Measurements from ENCODE around the gene CDYL. TPM values are rescaled to one million over a fixed set of nuclear protein-coding genes. Genes with fewer than 3 reads are reported as not detected.

CDYL gene
- total RNA-seq, 1 experiment from 2014 or later: 4.2 TPM

DNA sequence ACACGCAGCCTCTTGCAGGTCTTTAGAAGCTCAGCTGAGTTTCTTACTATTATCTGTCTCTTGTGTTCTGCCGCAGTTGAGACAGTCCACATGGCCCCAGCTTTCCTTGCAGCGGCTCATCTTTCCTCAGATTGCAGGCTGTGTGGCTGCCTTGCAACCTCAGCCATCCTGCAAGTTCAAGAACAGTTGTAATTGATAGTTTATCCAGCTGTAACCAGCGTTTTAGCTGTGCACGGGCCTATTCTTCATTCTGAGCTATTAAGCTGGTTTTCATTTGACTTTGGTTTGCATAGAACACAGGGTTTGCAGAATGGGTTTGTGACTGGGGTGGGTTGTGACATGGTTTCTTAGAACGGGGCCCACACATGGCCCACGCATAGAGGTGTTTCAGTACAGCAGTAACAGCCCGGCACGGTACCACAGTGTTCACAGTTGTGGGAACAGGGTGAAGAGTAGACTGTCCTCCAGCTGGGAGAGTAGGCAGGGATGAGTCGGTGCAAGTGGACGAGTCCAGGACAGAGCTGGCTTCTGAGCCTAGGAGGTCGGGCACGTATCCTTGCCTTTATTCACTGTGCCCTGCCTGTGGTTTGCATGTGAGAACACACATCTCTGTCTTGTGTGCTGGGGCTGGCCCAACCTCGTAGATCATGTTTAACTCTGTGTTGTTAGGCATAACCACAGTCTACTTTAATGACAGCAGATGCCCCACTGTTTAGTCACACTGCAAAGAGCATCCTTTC, 138.4 kb downstream of the CDYL start:
- no peak overlapping the region for H2AFZ ChIP-seq (ENCODE audit: low read length)
- H3K9me2 ChIP-seq (replicated peaks; ENCODE audit: insufficient read depth, low read length): no peaks in the 10 kb centered on the region
- no peak for DNase-seq
- H4K20me1 ChIP-seq (ENCODE audit: insufficient read depth, low read depth, low read length): no peaks in the 10 kb centered on the region
- no peak overlapping the region for H3K27ac ChIP-seq (ENCODE audit: low read length)
- no peaks in the 10 kb centered on the region for H3K4me1 ChIP-seq (ENCODE audit: low read length)
- H3K4me3 ChIP-seq (ENCODE audit: low read length): no peak overlapping the region
- no peaks in the 10 kb centered on the region for H3K36me3 ChIP-seq (ENCODE audit: insufficient read depth, low read length)
- no peaks in the 10 kb centered on the region for H3K9me3 ChIP-seq (ENCODE audit: low read length)
- no peak overlapping the region for H3K9ac ChIP-seq (ENCODE audit: low read length)
- H3K79me2 ChIP-seq (ENCODE audit: low read length): no peaks in the 10 kb centered on the region
- no peaks in the 10 kb centered on the region for H3K27me3 ChIP-seq (ENCODE audit: low read length)
- H3K4me2 ChIP-seq (ENCODE audit: low read depth, low read length, poor library complexity, severe bottlenecking): no peak overlapping the region

DNA sequence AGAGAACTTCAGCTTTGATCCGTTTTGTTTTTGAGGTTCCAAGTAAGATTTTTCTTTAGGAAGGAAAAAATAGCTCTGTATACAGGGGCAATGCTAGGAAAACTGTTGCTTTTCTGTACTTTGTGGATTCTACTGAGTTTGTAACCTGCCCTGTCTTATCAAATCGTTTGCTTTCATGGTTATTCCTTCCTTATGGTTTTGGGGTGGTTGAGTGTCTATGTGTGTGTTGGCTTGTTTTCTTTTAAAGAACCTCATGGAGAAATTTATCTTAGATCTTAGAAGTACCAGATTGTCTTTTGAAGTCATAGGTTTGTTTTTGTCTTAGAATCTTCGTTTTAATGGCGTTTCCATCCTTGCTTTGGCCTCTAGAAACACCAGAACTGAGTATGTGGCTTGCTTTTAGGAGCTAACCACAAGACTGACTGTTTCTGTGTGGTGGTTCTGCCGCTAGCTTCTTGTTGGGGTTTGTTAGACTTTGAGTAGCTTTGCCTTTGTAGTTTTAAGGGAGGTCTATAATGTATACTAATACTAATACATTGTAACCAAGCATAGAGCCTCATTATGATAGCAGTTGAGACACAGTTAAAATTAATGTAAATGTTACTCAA, 140.9 kb downstream of the CDYL start:
- H3K4me1 ChIP-seq (ENCODE audit: low read length): no peaks in the 10 kb centered on the region
- H3K79me2 ChIP-seq (ENCODE audit: low read length): no peaks in the 10 kb centered on the region
- no peak overlapping the region for H2AFZ ChIP-seq (ENCODE audit: low read length)
- DNase-seq: no peak
- peaks cover 4% of the 10 kb centered on the region; the same call in 1 of the 2 replicates for H4K20me1 ChIP-seq (ENCODE audit: insufficient read depth, low read depth, low read length)
- no peak overlapping the region for H3K4me2 ChIP-seq (ENCODE audit: low read depth, low read length, poor library complexity, severe bottlenecking)
- no peak overlapping the region for H3K4me3 ChIP-seq (ENCODE audit: low read length)
- no peak overlapping the region for H3K27ac ChIP-seq (ENCODE audit: low read length)
- H3K9ac ChIP-seq (ENCODE audit: low read length): no peak overlapping the region
- no peaks in the 10 kb centered on the region for H3K9me2 ChIP-seq (replicated peaks; ENCODE audit: insufficient read depth, low read length)
- H3K9me3 ChIP-seq (ENCODE audit: low read length): no peaks in the 10 kb centered on the region
- H3K36me3 ChIP-seq (ENCODE audit: insufficient read depth, low read length): no peaks in the 10 kb centered on the region
- H3K27me3 ChIP-seq (ENCODE audit: low read length): no peaks in the 10 kb centered on the region

DNA sequence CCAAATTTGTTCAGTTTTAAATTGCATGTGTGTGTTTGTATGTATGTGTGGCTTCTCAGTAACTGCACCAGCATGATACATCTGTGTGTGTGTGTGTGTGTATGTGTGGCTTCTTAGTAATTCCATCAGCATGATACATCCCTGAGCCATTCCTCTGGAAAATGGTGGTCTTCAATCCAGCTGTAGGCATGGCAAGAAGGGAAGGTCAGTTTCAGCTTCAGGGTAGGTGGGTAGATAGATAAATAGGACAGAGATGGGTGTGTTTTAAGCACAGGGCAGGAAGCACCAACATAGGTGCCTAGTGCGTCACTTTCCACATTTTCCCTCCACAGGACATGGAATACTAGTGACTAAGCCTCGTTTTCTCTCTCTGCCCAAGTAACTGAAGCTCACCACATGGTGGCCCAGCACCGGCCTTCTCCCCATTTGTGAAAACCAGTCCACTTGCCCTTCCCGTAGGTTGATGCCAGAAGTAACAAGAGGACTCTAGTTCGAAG, 144.8 kb downstream of the CDYL start:
- H3K9me3 ChIP-seq (ENCODE audit: low read length): no peaks in the 10 kb centered on the region
- no peak overlapping the region for H3K9ac ChIP-seq (ENCODE audit: low read length)
- no peak overlapping the region for H2AFZ ChIP-seq (ENCODE audit: low read length)
- no peak overlapping the region for H3K4me2 ChIP-seq (ENCODE audit: low read depth, low read length, poor library complexity, severe bottlenecking)
- no peak overlapping the region for H3K27ac ChIP-seq (ENCODE audit: low read length)
- no peaks in the 10 kb centered on the region for H3K9me2 ChIP-seq (replicated peaks; ENCODE audit: insufficient read depth, low read length)
- no peaks in the 10 kb centered on the region for H3K4me1 ChIP-seq (ENCODE audit: low read length)
- no peak overlapping the region for H3K4me3 ChIP-seq (ENCODE audit: low read length)
- no peak for DNase-seq
- no peaks in the 10 kb centered on the region for H3K36me3 ChIP-seq (ENCODE audit: insufficient read depth, low read length)
- no peaks in the 10 kb centered on the region for H3K79me2 ChIP-seq (ENCODE audit: low read length)
- H4K20me1 ChIP-seq (ENCODE audit: insufficient read depth, low read depth, low read length): peaks cover 6% of the 10 kb centered on the region; the same call in 1 of the 2 replicates
- no peaks in the 10 kb centered on the region for H3K27me3 ChIP-seq (ENCODE audit: low read length)

DNA sequence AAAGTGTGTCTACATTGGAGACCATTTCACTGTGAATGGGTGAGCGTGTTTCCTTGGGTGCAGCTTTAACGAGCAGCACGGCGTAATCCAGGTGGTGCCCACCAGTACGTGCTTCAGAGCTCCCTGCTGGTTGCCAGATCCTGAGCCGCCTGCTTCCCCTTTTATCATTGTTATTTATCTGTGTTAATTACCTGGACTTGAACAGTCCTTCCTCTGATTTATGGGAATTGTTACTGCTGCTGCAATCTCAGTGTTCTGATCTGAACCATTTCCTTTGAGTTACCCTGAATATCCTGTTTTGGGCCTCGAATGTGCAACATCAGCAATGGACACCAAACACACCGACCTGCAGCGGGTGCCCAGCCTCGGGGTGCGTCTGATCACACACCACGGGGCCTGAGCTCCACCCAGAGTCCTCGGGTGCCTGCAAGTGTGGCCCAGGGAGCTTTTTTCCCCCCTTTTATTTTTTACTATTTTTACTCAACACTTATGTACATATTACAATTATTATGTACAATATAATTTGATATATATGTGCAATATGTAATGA, 146.4 kb downstream of the CDYL start:
- Histone ChIP-seq H3K9me2 (replicated peaks; ENCODE audit: insufficient read depth, low read length) (no peaks in the 10 kb centered on the region), H3K4me3 (ENCODE audit: low read length) (no peak overlapping the region), H3K27ac (ENCODE audit: low read length) (no peak overlapping the region), H3K27me3 (ENCODE audit: low read length) (no peaks in the 10 kb centered on the region), H3K36me3 (ENCODE audit: insufficient read depth, low read length) (no peaks in the 10 kb centered on the region), H3K4me1 (ENCODE audit: low read length) (no peaks in the 10 kb centered on the region), H3K9me3 (ENCODE audit: low read length) (no peaks in the 10 kb centered on the region), H3K79me2 (ENCODE audit: low read length) (no peaks in the 10 kb centered on the region), H2AFZ (ENCODE audit: low read length) (no peak overlapping the region), H3K9ac (ENCODE audit: low read length) (no peak overlapping the region), H3K4me2 (ENCODE audit: low read depth, low read length, poor library complexity, severe bottlenecking) (no peak overlapping the region), H4K20me1 (ENCODE audit: insufficient read depth, low read depth, low read length) (peaks cover 6% of the 10 kb centered on the region; the same call in 1 of the 2 replicates)
- DNase-seq: no peak

DNA sequence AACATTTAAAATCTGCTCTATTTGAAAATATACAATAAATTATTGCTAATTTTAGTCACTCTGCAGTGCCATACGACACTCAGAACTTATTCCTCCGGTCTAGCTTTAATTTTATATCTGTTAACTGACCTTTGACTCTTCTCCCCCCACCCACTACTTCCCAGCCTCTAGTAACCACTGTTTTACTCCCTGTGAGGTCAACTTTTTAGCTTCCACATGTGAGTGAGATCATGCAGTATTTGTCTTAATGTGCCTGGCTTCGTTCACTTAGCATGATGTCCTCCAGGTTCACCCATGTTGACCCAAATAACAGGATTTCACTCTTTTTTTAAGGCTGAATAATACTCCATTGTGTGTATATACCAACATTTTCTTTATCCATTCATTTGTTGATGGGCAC, 146.9 kb downstream of the CDYL start:
- Histone ChIP-seq H2AFZ (ENCODE audit: low read length) (no peak overlapping the region), H3K27me3 (ENCODE audit: low read length) (no peaks in the 10 kb centered on the region), H3K9ac (ENCODE audit: low read length) (no peak overlapping the region), H3K4me1 (ENCODE audit: low read length) (no peaks in the 10 kb centered on the region), H3K36me3 (ENCODE audit: insufficient read depth, low read length) (no peaks in the 10 kb centered on the region), H3K4me2 (ENCODE audit: low read depth, low read length, poor library complexity, severe bottlenecking) (no peak overlapping the region), H3K9me2 (replicated peaks; ENCODE audit: insufficient read depth, low read length) (no peaks in the 10 kb centered on the region), H3K4me3 (ENCODE audit: low read length) (no peak overlapping the region), H3K27ac (ENCODE audit: low read length) (no peak overlapping the region), H3K9me3 (ENCODE audit: low read length) (no peaks in the 10 kb centered on the region), H4K20me1 (ENCODE audit: insufficient read depth, low read depth, low read length) (peaks cover 6% of the 10 kb centered on the region; the same call in 1 of the 2 replicates), H3K79me2 (ENCODE audit: low read length) (no peaks in the 10 kb centered on the region)
- no peak for DNase-seq

DNA sequence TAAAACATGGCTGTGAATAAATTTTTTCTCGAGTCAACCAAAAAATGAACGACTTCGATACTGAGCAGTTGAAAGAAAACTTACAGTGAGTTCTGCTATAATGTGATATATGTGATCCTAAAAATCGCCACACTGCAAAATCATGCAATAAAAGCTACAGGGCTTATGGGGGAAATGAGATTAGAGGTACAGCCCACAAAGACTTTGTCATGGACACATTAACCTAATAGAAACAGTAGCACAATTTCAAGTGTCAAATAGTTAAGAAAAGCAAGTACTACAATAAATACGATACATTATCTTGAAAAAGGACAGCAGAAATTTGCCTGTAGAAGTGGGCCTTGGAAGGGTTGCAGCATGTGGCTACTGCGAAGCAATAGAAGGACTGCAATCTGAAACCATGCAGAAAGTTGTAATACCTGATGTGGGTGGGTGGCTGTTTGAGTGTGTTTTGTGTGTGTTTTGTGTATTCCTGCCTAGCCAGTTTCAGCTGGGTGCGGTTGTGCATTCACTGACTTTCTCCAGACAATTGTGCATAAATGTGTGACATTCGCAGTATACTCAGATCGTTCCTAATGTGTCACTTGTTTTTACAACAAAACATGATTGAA, 148.6 kb downstream of the CDYL start:
- Histone ChIP-seq H3K79me2 (ENCODE audit: low read length) (no peaks in the 10 kb centered on the region), H3K9ac (ENCODE audit: low read length) (no peak overlapping the region), H4K20me1 (ENCODE audit: insufficient read depth, low read depth, low read length) (peaks cover 11% of the 10 kb centered on the region; the same call in 1 of the 2 replicates)

DNA sequence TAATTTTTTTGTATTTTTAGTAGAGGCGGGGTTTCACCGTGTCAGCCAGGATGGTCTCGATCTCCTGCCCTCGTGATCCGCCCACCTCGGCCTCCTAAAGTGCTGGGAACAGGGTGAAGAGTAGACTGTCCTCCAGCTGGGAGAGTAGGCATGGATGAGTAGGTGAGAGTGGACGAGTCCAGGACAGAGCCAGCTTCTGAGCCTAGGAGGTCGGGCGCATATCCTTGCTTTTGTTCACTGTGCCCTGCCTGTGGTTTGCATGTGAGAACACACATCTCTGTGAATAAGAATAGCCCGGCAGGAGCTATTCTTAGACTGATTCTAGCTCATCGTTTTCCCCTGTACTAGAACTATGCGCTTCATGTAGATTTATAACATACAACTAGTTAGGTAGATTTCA, 149.4 kb downstream of the CDYL start:
- peaks cover 8% of the 10 kb centered on the region; the same call in 1 of the 2 replicates for H4K20me1 ChIP-seq (ENCODE audit: insufficient read depth, low read depth, low read length)
- H3K4me1 ChIP-seq (ENCODE audit: low read length): no peaks in the 10 kb centered on the region
- no peaks in the 10 kb centered on the region for H3K27me3 ChIP-seq (ENCODE audit: low read length)
- no peaks in the 10 kb centered on the region for H3K36me3 ChIP-seq (ENCODE audit: insufficient read depth, low read length)
- no peak overlapping the region for H3K9ac ChIP-seq (ENCODE audit: low read length)
- H3K9me2 ChIP-seq (replicated peaks; ENCODE audit: insufficient read depth, low read length): no peaks in the 10 kb centered on the region
- no peaks in the 10 kb centered on the region for H3K9me3 ChIP-seq (ENCODE audit: low read length)
- no peak overlapping the region for H2AFZ ChIP-seq (ENCODE audit: low read length)
- H3K4me2 ChIP-seq (ENCODE audit: low read depth, low read length, poor library complexity, severe bottlenecking): no peak overlapping the region
- H3K4me3 ChIP-seq (ENCODE audit: low read length): no peak overlapping the region
- H3K27ac ChIP-seq (ENCODE audit: low read length): no peak overlapping the region
- H3K79me2 ChIP-seq (ENCODE audit: low read length): no peaks in the 10 kb centered on the region
- no peak for DNase-seq

More for the DNA sequence above, 148.6 kb downstream of the CDYL start:
- Histone ChIP-seq H3K4me3 (ENCODE audit: low read length) (no peak overlapping the region), H3K4me2 (ENCODE audit: low read depth, low read length, poor library complexity, severe bottlenecking) (no peak overlapping the region), H3K27me3 (ENCODE audit: low read length) (no peaks in the 10 kb centered on the region), H3K27ac (ENCODE audit: low read length) (no peak overlapping the region), H3K4me1 (ENCODE audit: low read length) (no peaks in the 10 kb centered on the region), H2AFZ (ENCODE audit: low read length) (no peak overlapping the region), H3K9me2 (replicated peaks; ENCODE audit: insufficient read depth, low read length) (no peaks in the 10 kb centered on the region), H3K9me3 (ENCODE audit: low read length) (no peaks in the 10 kb centered on the region), H3K36me3 (ENCODE audit: insufficient read depth, low read length) (no peaks in the 10 kb centered on the region)
- no peak for DNase-seq

DNA sequence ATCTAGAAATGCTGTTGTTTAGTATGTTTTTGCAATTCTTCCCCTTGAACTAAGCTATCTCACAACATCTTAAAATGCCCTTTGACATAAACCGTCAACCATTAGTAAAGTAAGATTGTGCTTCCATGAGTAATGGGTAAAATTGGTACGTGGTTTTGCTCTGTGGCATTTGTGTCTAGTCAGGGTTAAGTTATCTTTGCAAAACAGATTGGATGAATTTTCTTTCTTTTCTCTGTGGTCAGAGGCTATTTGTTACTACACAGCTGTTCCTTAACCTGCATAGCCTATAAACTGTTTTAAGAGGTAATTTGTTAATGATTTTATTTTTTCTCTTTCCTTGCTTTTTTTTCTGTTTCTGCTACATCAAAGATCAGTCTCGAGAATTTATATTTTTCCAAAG, 152.2 kb downstream of the CDYL start:
- no peak overlapping the region for H3K4me2 ChIP-seq (ENCODE audit: low read depth, low read length, poor library complexity, severe bottlenecking)
- H3K9ac ChIP-seq (ENCODE audit: low read length): no peak overlapping the region
- H3K36me3 ChIP-seq (ENCODE audit: insufficient read depth, low read length): no peaks in the 10 kb centered on the region
- no peaks in the 10 kb centered on the region for H3K27me3 ChIP-seq (ENCODE audit: low read length)
- no peaks in the 10 kb centered on the region for H3K79me2 ChIP-seq (ENCODE audit: low read length)
- H3K9me3 ChIP-seq (ENCODE audit: low read length): no peaks in the 10 kb centered on the region
- H3K9me2 ChIP-seq (replicated peaks; ENCODE audit: insufficient read depth, low read length): no peaks in the 10 kb centered on the region
- no peak overlapping the region for H2AFZ ChIP-seq (ENCODE audit: low read length)
- H4K20me1 ChIP-seq (ENCODE audit: insufficient read depth, low read depth, low read length): peaks cover 21% of the 10 kb centered on the region; the same call in 1 of the 2 replicates
- no peak for DNase-seq
- H3K27ac ChIP-seq (ENCODE audit: low read length): no peak overlapping the region
- H3K4me3 ChIP-seq (ENCODE audit: low read length): no peak overlapping the region
- no peaks in the 10 kb centered on the region for H3K4me1 ChIP-seq (ENCODE audit: low read length)
